Right lobe of liver (tissue), 4 donors: ENCODE results near the gene NT5DC1.

Experiments
- POLR2A ChIP-seq: fragments of 450-650 bp; IDR thresholded peaks from one replicate; pipeline ENCODE4 v1.6.1; 2017; ENCODE audit warnings: antibody characterized with exemption, mild to moderate bottlenecking
- TF ChIP-seq, protein P1 (sequence below), 4 donors: fragments of 200-600 bp in 3 of 4; fragments of 450-650 bp in 1 of 4; IDR thresholded peaks; one replicate each; pipeline versions ENCODE4 v1.5.1 to v1.8.0; 2016 to 2022; ENCODE audit warnings: antibody characterized with exemption in 4 of 4, mild to moderate bottlenecking in 2 of 4
- donor health status: DM: no; HTN: no; CAD: no.
- donor health status: DM: no; HTN: no; CAD: no.
- donor health status: DM: no; HTN: yes; CAD: no.

- TF ChIP-seq, protein P1, sequence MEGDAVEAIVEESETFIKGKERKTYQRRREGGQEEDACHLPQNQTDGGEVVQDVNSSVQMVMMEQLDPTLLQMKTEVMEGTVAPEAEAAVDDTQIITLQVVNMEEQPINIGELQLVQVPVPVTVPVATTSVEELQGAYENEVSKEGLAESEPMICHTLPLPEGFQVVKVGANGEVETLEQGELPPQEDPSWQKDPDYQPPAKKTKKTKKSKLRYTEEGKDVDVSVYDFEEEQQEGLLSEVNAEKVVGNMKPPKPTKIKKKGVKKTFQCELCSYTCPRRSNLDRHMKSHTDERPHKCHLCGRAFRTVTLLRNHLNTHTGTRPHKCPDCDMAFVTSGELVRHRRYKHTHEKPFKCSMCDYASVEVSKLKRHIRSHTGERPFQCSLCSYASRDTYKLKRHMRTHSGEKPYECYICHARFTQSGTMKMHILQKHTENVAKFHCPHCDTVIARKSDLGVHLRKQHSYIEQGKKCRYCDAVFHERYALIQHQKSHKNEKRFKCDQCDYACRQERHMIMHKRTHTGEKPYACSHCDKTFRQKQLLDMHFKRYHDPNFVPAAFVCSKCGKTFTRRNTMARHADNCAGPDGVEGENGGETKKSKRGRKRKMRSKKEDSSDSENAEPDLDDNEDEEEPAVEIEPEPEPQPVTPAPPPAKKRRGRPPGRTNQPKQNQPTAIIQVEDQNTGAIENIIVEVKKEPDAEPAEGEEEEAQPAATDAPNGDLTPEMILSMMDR (IDR thresholded peaks at IDR 0.05) = peak in 3 of 4 donors; percentile 21 to 37 (median 26)
- peak; percentile 91 for TF ChIP-seq POLR2A
Observed at GRCh38 chr6:116100419-116101301, at the start of gene NT5DC1.
